ENCODE data around the gene NOD2. TPM values are rescaled to one million over a fixed set of nuclear protein-coding genes. Genes with fewer than 3 reads are reported as not detected.

NOD2 gene
- total and polyA plus RNA-seq, 2 experiments from 2014 or later: not detected

- H4K20me1 ChIP-seq (ENCODE audit: insufficient read depth): no peaks in the 10 kb centered on the region
- H3K4me2 ChIP-seq (ENCODE audit: unreplicated experiment): no peak overlapping the region
- H3K36me3 ChIP-seq (ENCODE audit: low read depth): no peaks in the 10 kb centered on the region
- no peak for DNase-seq
- H2AFZ ChIP-seq: no peak overlapping the region
- TF ChIP-seq EZH2phosphoT487 (IDR thresholded peaks at IDR 0.05; ENCODE audit: insufficient read depth, low read depth): no peak
- no peak for TF ChIP-seq EZH2 (IDR thresholded peaks at IDR 0.05; ENCODE audit: insufficient read depth, poor library complexity, severe bottlenecking)
- H3K79me2 ChIP-seq (ENCODE audit: insufficient read depth): no peaks in the 10 kb centered on the region
- in situ Hi-C loops (cut with MboI): no loop called here
- H3K4me1 ChIP-seq (ENCODE audit: insufficient read depth): no peaks in the 10 kb centered on the region
- no peaks in the 10 kb centered on the region for H3K27me3 ChIP-seq (replicated peaks; ENCODE audit: insufficient read depth)
- H3K9me3 ChIP-seq (ENCODE audit: low read depth): no peaks in the 10 kb centered on the region
- H3K9ac ChIP-seq: no peak overlapping the region
- H3F3A ChIP-seq (ENCODE audit: insufficient read depth): no peaks in the 10 kb centered on the region
- no peak overlapping the region for H3K4me3 ChIP-seq
- 55 to 60% methylated on average over 8 of the region's 8 CpGs for WGBS, 2 experiments (ENCODE audit: low coverage in 1 of 2, low lambda C conversion rate in 2 of 2, missing lambda C conversion rate in 2 of 2)
- H3K9me2 ChIP-seq (ENCODE audit: insufficient read depth): no peaks in the 10 kb centered on the region
- H3K27ac ChIP-seq: no peak overlapping the region
These were observed 15.8 kb downstream of the NOD2 start for GRCh38 chr16:50709061-50709684.

GRCh38 chr16:50709980-50710379 lies 16.6 kb downstream of the NOD2 start:
- Histone ChIP-seq H3K9ac (no peak overlapping the region), H3K4me2 (ENCODE audit: unreplicated experiment) (no peak overlapping the region), H3F3A (ENCODE audit: insufficient read depth) (no peaks in the 10 kb centered on the region), H3K9me2 (ENCODE audit: insufficient read depth) (no peaks in the 10 kb centered on the region), H3K4me3 (no peak overlapping the region), H3K27ac (no peak overlapping the region), H3K4me1 (ENCODE audit: insufficient read depth) (no peaks in the 10 kb centered on the region), H3K79me2 (ENCODE audit: insufficient read depth) (no peaks in the 10 kb centered on the region), H3K36me3 (ENCODE audit: low read depth) (no peaks in the 10 kb centered on the region), H3K27me3 (replicated peaks; ENCODE audit: insufficient read depth) (no peaks in the 10 kb centered on the region), H2AFZ (no peak overlapping the region), H4K20me1 (ENCODE audit: insufficient read depth) (no peaks in the 10 kb centered on the region), H3K9me3 (ENCODE audit: low read depth) (no peaks in the 10 kb centered on the region)
- 69 to 73% methylated on average over 5 of the region's 5 CpGs for WGBS, 2 experiments (ENCODE audit: low coverage in 1 of 2, low lambda C conversion rate in 2 of 2, missing lambda C conversion rate in 2 of 2)
- no peak for DNase-seq
- TF ChIP-seq EZH2phosphoT487 (IDR thresholded peaks at IDR 0.05; ENCODE audit: insufficient read depth, low read depth) (no peak), EZH2 (IDR thresholded peaks at IDR 0.05; ENCODE audit: insufficient read depth, poor library complexity, severe bottlenecking) (no peak)
- in situ Hi-C loops (cut with MboI): no loop called here

- Histone ChIP-seq H3K27ac (no peak overlapping the region), H3K9me3 (ENCODE audit: low read depth) (no peaks in the 10 kb centered on the region), H3K79me2 (ENCODE audit: insufficient read depth) (no peaks in the 10 kb centered on the region), H3K4me2 (ENCODE audit: unreplicated experiment) (no peak overlapping the region), H2AFZ (no peak overlapping the region), H3K9ac (no peak overlapping the region), H3K4me3 (no peak overlapping the region), H3K27me3 (replicated peaks; ENCODE audit: insufficient read depth) (no peaks in the 10 kb centered on the region), H3K9me2 (ENCODE audit: insufficient read depth) (no peaks in the 10 kb centered on the region), H3K4me1 (ENCODE audit: insufficient read depth) (no peaks in the 10 kb centered on the region), H3K36me3 (ENCODE audit: low read depth) (no peaks in the 10 kb centered on the region), H4K20me1 (ENCODE audit: insufficient read depth) (no peaks in the 10 kb centered on the region), H3F3A (ENCODE audit: insufficient read depth) (no peaks in the 10 kb centered on the region)
- in situ Hi-C loops (cut with MboI): no loop called here
- no peak for DNase-seq
- TF ChIP-seq EZH2phosphoT487 (IDR thresholded peaks at IDR 0.05; ENCODE audit: insufficient read depth, low read depth) (no peak), EZH2 (IDR thresholded peaks at IDR 0.05; ENCODE audit: insufficient read depth, poor library complexity, severe bottlenecking) (no peak)
- 83 to 85% methylated on average over 16 to 21 of the region's 21 CpGs for WGBS, 2 experiments (ENCODE audit: low coverage in 1 of 2, low lambda C conversion rate in 2 of 2, missing lambda C conversion rate in 2 of 2)
These were observed 17.6 kb downstream of the NOD2 start for GRCh38 chr16:50711040-50711439.

GRCh38 chr16:50711862-50712559 lies 18.6 kb downstream of the NOD2 start:
- Histone ChIP-seq H3K27me3 (replicated peaks; ENCODE audit: insufficient read depth) (no peaks in the 10 kb centered on the region), H3K79me2 (ENCODE audit: insufficient read depth) (no peaks in the 10 kb centered on the region), H3K9ac (no peak overlapping the region), H3K4me1 (ENCODE audit: insufficient read depth) (no peaks in the 10 kb centered on the region), H3K9me2 (ENCODE audit: insufficient read depth) (no peaks in the 10 kb centered on the region), H3K27ac (no peak overlapping the region), H3K4me3 (no peak overlapping the region), H3K4me2 (ENCODE audit: unreplicated experiment) (no peak overlapping the region), H3K9me3 (ENCODE audit: low read depth) (no peaks in the 10 kb centered on the region), H3F3A (ENCODE audit: insufficient read depth) (no peaks in the 10 kb centered on the region), H3K36me3 (ENCODE audit: low read depth) (no peaks in the 10 kb centered on the region), H4K20me1 (ENCODE audit: insufficient read depth) (no peaks in the 10 kb centered on the region), H2AFZ (no peak overlapping the region)
- DNase-seq: no peak
- no peak for TF ChIP-seq EZH2phosphoT487 (IDR thresholded peaks at IDR 0.05; ENCODE audit: insufficient read depth, low read depth)
- TF ChIP-seq EZH2 (IDR thresholded peaks at IDR 0.05; ENCODE audit: insufficient read depth, poor library complexity, severe bottlenecking): no peak
- WGBS, 2 experiments (ENCODE audit: low coverage in 1 of 2, low lambda C conversion rate in 2 of 2, missing lambda C conversion rate in 2 of 2): 72 to 73% methylated on average over 22 to 25 of the region's 25 CpGs
- in situ Hi-C loops (cut with MboI): no loop called here
